ENCODE measurements around the gene P3H3. TPM values are rescaled to one million over a fixed set of nuclear protein-coding genes. Genes with fewer than 3 reads are reported as not detected.

The P3H3 gene
- total and polyA plus RNA-seq, 2 of the 4 experiments (the other 2 are of a cell fraction): 27.8 to 83.9 TPM

GRCh38 chr12:6860116-6860515, 31.9 kb downstream of the P3H3 start:
- no peak overlapping the region for H2BK5ac ChIP-seq (ENCODE audit: low read depth, low read length, poor library complexity, severe bottlenecking)
- no peak overlapping the region for H3K4me2 ChIP-seq (ENCODE audit: low read depth, low read length)
- H2AK9ac ChIP-seq (replicated peaks; ENCODE audit: low read depth, low read length, poor library complexity): no peak overlapping the region
- no peak overlapping the region for H3K23ac ChIP-seq (ENCODE audit: low read depth, low read length)
- H3K79me1 ChIP-seq (ENCODE audit: low read depth in 1 of 2, low read length in 2 of 2): peaks cover 5 to 26% of the 10 kb centered on the region in 2 experiments; a peak in 3 of 4 replicates
- H3K9me1 ChIP-seq (ENCODE audit: insufficient read depth, low read length): 0 out of 2 replicates have a peak, but pooled peaks cover 3% of the 10 kb centered on the region
- H4K20me1 ChIP-seq (ENCODE audit: insufficient read depth, low read length): no peaks in the 10 kb centered on the region
- H3K56ac ChIP-seq (ENCODE audit: extremely low read depth, insufficient read depth, low read length): no peak overlapping the region
- no peak overlapping the region for H4K8ac ChIP-seq (ENCODE audit: low read depth in 2 of 2, low read length in 2 of 2)
- no peak for TF ChIP-seq CTCF (conservative IDR thresholded peaks at IDR 0.05; ENCODE audit: low read depth, low read length)
- TF ChIP-seq MAFK (IDR thresholded peaks at IDR 0.05; ENCODE audit: low read depth, low read length): no peak
- no peak for TF ChIP-seq SMC3 (IDR thresholded peaks at IDR 0.05; ENCODE audit: low read depth, low read length)
- no peak for TF ChIP-seq BHLHE40 (IDR thresholded peaks at IDR 0.05; ENCODE audit: low read depth, low read length)
- TF ChIP-seq RAD21 (IDR thresholded peaks at IDR 0.05; ENCODE audit: low read length): no peak
- TF ChIP-seq MAZ (IDR thresholded peaks at IDR 0.05; ENCODE audit: borderline replicate concordance, low read depth, low read length): no peak
- TF ChIP-seq ELK1 (IDR thresholded peaks at IDR 0.05; ENCODE audit: borderline replicate concordance, low read depth, low read length): no peak
- TF ChIP-seq CEBPB (IDR thresholded peaks at IDR 0.05; ENCODE audit: low read depth, low read length): no peak
- TF ChIP-seq MXI1 (IDR thresholded peaks at IDR 0.05; ENCODE audit: borderline replicate concordance, low read depth, low read length): no peak
- no peak for TF ChIP-seq RFX5 (IDR thresholded peaks at IDR 0.05; ENCODE audit: low read depth, low read length)
- TF ChIP-seq NFE2L2 (IDR thresholded peaks at IDR 0.05; ENCODE audit: low read depth, low read length): no peak
- no peak for TF ChIP-seq USF2 (IDR thresholded peaks at IDR 0.05; ENCODE audit: low read depth, low read length)
- no peak for TF ChIP-seq RCOR1 (IDR thresholded peaks at IDR 0.05; ENCODE audit: insufficient replicate concordance, low read length)
- no peak for TF ChIP-seq CHD1 (IDR thresholded peaks at IDR 0.05; ENCODE audit: low read depth, low read length)
- TF ChIP-seq FOS (IDR thresholded peaks at IDR 0.05; ENCODE audit: low read depth, low read length): no peak
- TF ChIP-seq POLR2A (IDR thresholded peaks at IDR 0.05; ENCODE audit: low read depth, low read length): no peak
- no peak overlapping the region for H3K4ac ChIP-seq (ENCODE audit: low read depth, low read length)
- H4K91ac ChIP-seq (ENCODE audit: insufficient read depth, low read depth, low read length): no peak overlapping the region
- no TSS peak for BruUV-seq (replicated peaks)
- dilution Hi-C loops (cut with HindIII; ENCODE audit: low sequenced_read_pairs, unreplicated experiment) (no loop called here), in situ Hi-C loops (cut with MboI; ENCODE audit: low sequenced_read_pairs) (no loop called here), intact Hi-C loops (cut with micrococcal nuclease) (no loop called here)
- no peak overlapping the region for H2BK120ac ChIP-seq (ENCODE audit: low read depth, low read length)
- no peak overlapping the region for H2AK5ac ChIP-seq (ENCODE audit: low read depth, low read length)
- H2BK20ac ChIP-seq (ENCODE audit: low read depth, low read length): no peak overlapping the region
- H3K18ac ChIP-seq (ENCODE audit: low read depth, low read length): no peak overlapping the region
- ChIA-PET POLR2A (ENCODE audit: unreplicated experiment) (no interaction called here), CTCF (no interaction called here)
- H3K36me3 ChIP-seq (ENCODE audit: control insufficient read depth, insufficient read depth, low read length): peaks cover 83% of the 10 kb centered on the region
- no peak for ATAC-seq (ENCODE audit: low read depth)
- H3K9me3 ChIP-seq (ENCODE audit: control insufficient read depth, insufficient read depth, low read length): no peaks in the 10 kb centered on the region
- no peaks in the 10 kb centered on the region for H3K27me3 ChIP-seq (ENCODE audit: control insufficient read depth, insufficient read depth, low read length)
- H3K4me1 ChIP-seq (ENCODE audit: control insufficient read depth, insufficient read depth, low read length): no peaks in the 10 kb centered on the region
- no peak overlapping the region for H3K9ac ChIP-seq (ENCODE audit: low read depth, low read length)
- H3K27ac ChIP-seq (ENCODE audit: insufficient read depth, low read length): no peak overlapping the region
- no peak overlapping the region for H2AFZ ChIP-seq (replicated peaks; ENCODE audit: low read length, poor library complexity)
- no peak overlapping the region for H4K5ac ChIP-seq (ENCODE audit: low read depth, low read length)
- H3K4me3 ChIP-seq (ENCODE audit: insufficient read depth, low read depth, low read length): no peak overlapping the region
- H3K14ac ChIP-seq (replicated peaks; ENCODE audit: low read depth, low read length): no peak overlapping the region
- no peak for DNase-seq
- no peak overlapping the region for H2BK15ac ChIP-seq (ENCODE audit: low read depth, low read length)
- no CpG with 5 or more reads among the region's 9 CpGs for WGBS, 2 experiments (ENCODE audit: extremely low coverage in 2 of 2, insufficient read length in 1 of 2)
